CD14-positive monocyte (primary cell): Measurements from ENCODE around the gene ZFYVE28. TPM values are rescaled to one million over a fixed set of nuclear protein-coding genes. Genes with fewer than 3 reads are reported as not detected.

Experiments
- DNase-seq, 3 donors: peaks; one replicate each; pipeline ENCODE4 v3.0.0-alpha.2; 2011 to 2022
- H2AFZ ChIP-seq: 2 replicates; pipeline ENCODE4 v1.6.0; 2012; ENCODE audit warnings: mild to moderate bottlenecking, low read depth, low read length, inconsistent platforms; ENCODE audit not compliant: insufficient read depth, poor library complexity, severe bottlenecking
- H3K27ac ChIP-seq, 2 donors: 1 replicate in 1 of 2; 2 replicates in 1 of 2; pipeline ENCODE4 v1.5.1; 2012 to 2013; ENCODE audit warnings: low read length in 2 of 2, control low read depth in 1 of 2, inconsistent platforms in 1 of 2, low read depth in 1 of 2, mild to moderate bottlenecking in 1 of 2
- H3K27me3 ChIP-seq, 2 donors: one replicate each; pipeline versions ENCODE4 v1.6.0 to v1.6.1; 2011 to 2013; ENCODE audit warnings: low read length in 2 of 2; ENCODE audit not compliant: control insufficient read depth in 2 of 2, insufficient read depth in 2 of 2
- H3K36me3 ChIP-seq, 2 donors: replicated peaks in 1 of 2; 1 replicate in 1 of 2; 2 replicates in 1 of 2; pipeline versions ENCODE4 v1.5.1 to v1.6.1; 2012 to 2013; ENCODE audit warnings: low read length in 2 of 2, control low read depth in 1 of 2, inconsistent platforms in 1 of 2, mild to moderate bottlenecking in 1 of 2; ENCODE audit not compliant: insufficient read depth in 2 of 2, control insufficient read depth in 1 of 2
- H3K4me1 ChIP-seq, 2 donors: 1 replicate in 1 of 2; 2 replicates in 1 of 2; pipeline versions ENCODE4 v1.5.1 to v1.6.1; 2012 to 2013; ENCODE audit warnings: low read length in 2 of 2, control low read depth in 1 of 2, inconsistent platforms in 1 of 2, mild to moderate bottlenecking in 1 of 2, moderate library complexity in 1 of 2; ENCODE audit not compliant: insufficient read depth in 2 of 2, control insufficient read depth in 1 of 2
- H3K4me2 ChIP-seq: replicated peaks from 2 replicates; pipeline ENCODE3; 2012; ENCODE audit warnings: low read length, moderate library complexity, mild to moderate bottlenecking; ENCODE audit not compliant: poor library complexity, severe bottlenecking; ENCODE audit errors: extremely low read depth
- H3K4me3 ChIP-seq, 3 experiments: fragments of 200-600 bp in 1 of 3; sonication (generic) in 1 of 3; replicated peaks in 1 of 3; 1 replicate in 2 of 3; 2 replicates in 1 of 3; pipeline ENCODE4 v1.5.1; 2011 to 2013; ENCODE audit warnings: low read length in 3 of 3, mild to moderate bottlenecking in 3 of 3, control low read depth in 2 of 3, low read depth in 2 of 3, inconsistent platforms in 1 of 3, moderate library complexity in 1 of 3
- H3K79me2 ChIP-seq: 2 replicates; pipeline ENCODE4 v1.6.0; 2012; ENCODE audit warnings: mild to moderate bottlenecking, control low read depth, inconsistent platforms, low read length, moderate library complexity; ENCODE audit not compliant: insufficient read depth
- H3K9ac ChIP-seq: 2 replicates; pipeline ENCODE4 v1.6.0; 2017; ENCODE audit warnings: low read length, mild to moderate bottlenecking; ENCODE audit not compliant: insufficient read depth, poor library complexity, severe bottlenecking
- H3K9me3 ChIP-seq, 2 donors: replicated peaks in 1 of 2; 1 replicate in 1 of 2; 2 replicates in 1 of 2; pipeline versions ENCODE4 v1.5.1 to v1.6.1; 2012 to 2013; ENCODE audit warnings: low read length in 2 of 2, control low read depth in 1 of 2; ENCODE audit not compliant: control insufficient read depth in 1 of 2, insufficient read depth in 1 of 2
- H4K20me1 ChIP-seq: 2 replicates; pipeline ENCODE4 v1.6.0; 2012; ENCODE audit warnings: mild to moderate bottlenecking, low read length, control low read depth, moderate library complexity; ENCODE audit not compliant: insufficient read depth
- H3K27ac Mint-ChIP-seq, 7 donors: one replicate each; pipeline ENCODE4 v1.8.0; 2020; ENCODE audit warnings: mild to moderate bottlenecking in 7 of 7, mixed read lengths in 7 of 7, moderate library complexity in 6 of 7, inconsistent platforms in 2 of 7
- H3K27me3 Mint-ChIP-seq, 3 donors: one replicate each; pipeline ENCODE4 v1.8.0; 2021 to 2022; ENCODE audit warnings: low read depth in 3 of 3, mild to moderate bottlenecking in 3 of 3, mixed read lengths in 3 of 3, moderate library complexity in 3 of 3, inconsistent platforms in 1 of 3
- H3K36me3 Mint-ChIP-seq, 2 donors: one replicate each; pipeline ENCODE4 v1.8.0; 2020; ENCODE audit warnings: mixed read lengths in 2 of 2, inconsistent platforms in 1 of 2, mild to moderate bottlenecking in 1 of 2
- H3K4me1 Mint-ChIP-seq: one replicate; pipeline ENCODE4 v1.8.0; 2020; ENCODE audit warnings: mild to moderate bottlenecking, mixed read lengths
- H3K4me3 Mint-ChIP-seq, 2 donors: one replicate each; pipeline ENCODE4 v1.8.0; 2020; ENCODE audit warnings: mild to moderate bottlenecking in 2 of 2, mixed read lengths in 2 of 2, moderate library complexity in 1 of 2
- H3K9me3 Mint-ChIP-seq, 7 donors: one replicate each; pipeline ENCODE4 v1.8.0; 2020 to 2022; ENCODE audit warnings: mixed read lengths in 7 of 7, mild to moderate bottlenecking in 6 of 7, moderate library complexity in 6 of 7, inconsistent platforms in 2 of 7
- CTCF ChIP-seq: fragments of 200-600 bp; IDR thresholded peaks from one replicate; pipeline ENCODE4 v1.8.0; 2022; ENCODE audit warnings: antibody characterized with exemption, mild to moderate bottlenecking
- WGBS: methylation state at CpG from one replicate; pipeline ENCODE4 v1.1.5; 2013; ENCODE audit warnings: missing lambda C conversion rate; ENCODE audit not compliant: insufficient coverage; 5-methylcytosine and 5-hydroxymethylcytosine counted together
- intact Hi-C, 2 donors: fragments of 100-400 bp; cut with micrococcal nuclease; formaldehyde crosslinking; loops; one replicate each; pipeline versions ENCODE4 v1.15.0 to v1.15.1; 2023
- polyA plus RNA-seq, 3 donors: library from polyadenylated mRNA; depleted of rRNA in 1 of 3; unstranded in 2 of 3; stranded (reverse) in 1 of 3; fragments of 300-500 nt in 2 of 3; fragments of >200 nt in 1 of 3; fragmentation: Illumina TruSeq in 2 of 3; gene quantifications; 1 replicate in 2 of 3; 2 replicates in 1 of 3; pipeline ENCODE4 v1.2.3, GENCODE V29; 2012 to 2021

Gene ZFYVE28
- polyA plus RNA-seq, 3 donors, result 1.0 to 4.4 (median 1.1) TPM

- Histone ChIP-seq H3K36me3 (no peaks in the 10 kb centered on the region), H2AFZ (no peak overlapping the region), H3K9me3 (no peaks in the 10 kb centered on the region), H3K4me2 (no peak overlapping the region), H3K79me2 (no peaks in the 10 kb centered on the region), H3K4me1 (peaks cover 9 to 10% of the 10 kb centered on the region in 2 donors), H3K27ac (no peak overlapping the region), H3K27me3 (no peaks in the 10 kb centered on the region), H4K20me1 (no peaks in the 10 kb centered on the region), H3K9ac (no peak overlapping the region), H3K4me3 (no peak overlapping the region)
- H3K9me3 Mint-ChIP-seq, result no peaks in the 10 kb centered on the region
- intact Hi-C loops, result loop anchor here in 1 of 2 donors (10.0 kb wide), 1 partner anchor 552 kb away; the partner anchor contains the start of gene SLBP
- DNase-seq, result no peak
- H3K36me3 Mint-ChIP-seq, result no peaks in the 10 kb centered on the region
- 96% methylated on average over 4 of the region's 5 CpGs for WGBS
- no peak overlapping the region for H3K27ac Mint-ChIP-seq
- TF ChIP-seq CTCF, result no peak
- no peaks in the 10 kb centered on the region for H3K27me3 Mint-ChIP-seq
- no peak overlapping the region for H3K4me3 Mint-ChIP-seq
- peaks cover 7% of the 10 kb centered on the region for H3K4me1 Mint-ChIP-seq
These were observed 151.6 kb downstream of the ZFYVE28 start for GRCh38 chr4:2266821-2267220.

- no peaks in the 10 kb centered on the region for H3K27me3 ChIP-seq
- no peak overlapping the region for H3K4me3 ChIP-seq
- Mint-ChIP-seq H3K27me3 (no peaks in the 10 kb centered on the region), H3K4me3 (no peak overlapping the region), H3K4me1 (peaks cover 7% of the 10 kb centered on the region), H3K27ac (no peak overlapping the region), H3K36me3 (no peaks in the 10 kb centered on the region), H3K9me3 (no peaks in the 10 kb centered on the region)
- peaks cover 9 to 11% of the 10 kb centered on the region in 2 donors for H3K4me1 ChIP-seq
- intact Hi-C loops, result loop anchor here in 1 of 2 donors (10.0 kb wide), 1 partner anchor 551 kb away; the partner anchor contains the start of gene SLBP
- no peak overlapping the region for H3K4me2 ChIP-seq
- no peak for DNase-seq
- no peaks in the 10 kb centered on the region for H3K36me3 ChIP-seq
- H2AFZ ChIP-seq, result no peak overlapping the region
- 100% methylated on average over 3 of the region's 8 CpGs for WGBS
- no peaks in the 10 kb centered on the region for H3K9me3 ChIP-seq
- no peak for TF ChIP-seq CTCF
- H3K9ac ChIP-seq, result no peak overlapping the region
- H3K27ac ChIP-seq, result no peak overlapping the region
- H4K20me1 ChIP-seq, result peaks cover under 1% of the 10 kb centered on the region
- peaks cover 1% of the 10 kb centered on the region for H3K79me2 ChIP-seq
These were observed 152.3 kb downstream of the ZFYVE28 start for GRCh38 chr4:2266181-2266580.
